GM19043 (cell line): Measurements from ENCODE around the gene CC2D2A.

Experiments used
- ATAC-seq: cut with Tn5 transposase; IDR thresholded peaks from one replicate; pipeline ENCODE4 v1.9.1; 2021; ENCODE audit warnings: low read depth; ENCODE audit not compliant: unreplicated experiment

CC2D2A gene

DNA sequence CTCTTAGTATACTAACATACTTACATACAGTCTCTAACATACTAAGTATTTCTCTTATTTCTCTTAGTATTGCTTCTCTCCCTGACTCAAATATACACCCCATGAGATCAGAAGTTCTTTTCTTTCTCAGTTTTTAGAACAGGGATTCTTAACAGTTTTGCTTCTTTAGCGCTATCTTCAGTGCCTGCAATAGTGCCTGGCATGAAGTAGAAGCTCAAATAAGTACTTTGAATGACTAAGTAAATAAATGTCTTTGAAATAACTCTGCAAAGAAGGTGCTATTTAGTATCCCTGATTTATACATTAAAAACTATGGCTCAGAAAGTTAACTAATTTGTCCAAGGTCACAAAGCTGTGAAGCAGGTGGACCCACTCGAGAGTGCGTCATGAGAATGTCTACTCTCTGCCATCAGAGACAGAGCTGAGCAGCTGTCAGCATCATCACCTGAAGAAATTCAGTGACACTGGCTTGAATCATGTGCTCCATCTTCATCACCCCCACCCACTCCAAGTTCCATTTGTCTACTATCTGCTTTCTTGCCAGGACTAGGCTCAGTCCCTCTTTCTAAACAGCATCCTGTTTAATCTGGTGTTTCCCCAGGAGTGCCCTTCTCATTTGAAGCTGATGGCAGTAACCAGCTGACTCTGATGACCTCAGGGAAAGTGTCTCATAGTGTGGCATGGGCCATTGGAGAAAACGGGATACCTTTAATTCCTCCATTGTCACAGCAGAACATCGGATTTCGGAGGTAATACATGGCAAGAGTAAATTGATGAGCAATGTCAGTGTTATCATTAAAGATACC, 83.1 kb downstream of the CC2D2A start:
- ATAC-seq = no peak

DNA sequence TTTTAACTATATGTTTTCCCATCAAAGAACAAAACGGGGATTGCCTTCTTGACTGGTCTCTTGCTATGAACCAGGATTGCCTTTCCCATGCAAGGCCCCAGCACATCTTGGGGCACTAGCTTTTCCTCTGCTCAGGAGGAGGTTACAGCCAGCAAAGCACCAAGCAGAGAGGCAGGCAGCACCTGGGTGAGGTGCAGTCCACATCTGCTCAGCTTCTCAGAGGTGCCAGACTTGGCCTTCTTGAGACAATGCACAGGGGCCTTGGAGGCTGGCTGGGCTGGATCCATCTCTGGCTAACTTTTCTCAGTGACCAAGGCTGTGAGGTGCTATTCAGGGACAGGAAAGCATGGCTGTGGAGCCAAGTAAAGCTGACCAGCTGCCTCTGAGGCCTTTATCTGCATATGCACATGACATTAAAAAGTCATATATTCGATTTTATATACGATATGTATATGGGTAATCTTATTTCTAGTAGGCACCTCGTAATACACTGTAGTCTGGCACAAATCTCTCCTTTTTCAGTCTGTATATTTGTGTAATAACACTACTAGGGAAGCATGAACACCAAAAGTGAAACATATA, 86.9 kb downstream of the CC2D2A start:
- ATAC-seq = no peak

DNA sequence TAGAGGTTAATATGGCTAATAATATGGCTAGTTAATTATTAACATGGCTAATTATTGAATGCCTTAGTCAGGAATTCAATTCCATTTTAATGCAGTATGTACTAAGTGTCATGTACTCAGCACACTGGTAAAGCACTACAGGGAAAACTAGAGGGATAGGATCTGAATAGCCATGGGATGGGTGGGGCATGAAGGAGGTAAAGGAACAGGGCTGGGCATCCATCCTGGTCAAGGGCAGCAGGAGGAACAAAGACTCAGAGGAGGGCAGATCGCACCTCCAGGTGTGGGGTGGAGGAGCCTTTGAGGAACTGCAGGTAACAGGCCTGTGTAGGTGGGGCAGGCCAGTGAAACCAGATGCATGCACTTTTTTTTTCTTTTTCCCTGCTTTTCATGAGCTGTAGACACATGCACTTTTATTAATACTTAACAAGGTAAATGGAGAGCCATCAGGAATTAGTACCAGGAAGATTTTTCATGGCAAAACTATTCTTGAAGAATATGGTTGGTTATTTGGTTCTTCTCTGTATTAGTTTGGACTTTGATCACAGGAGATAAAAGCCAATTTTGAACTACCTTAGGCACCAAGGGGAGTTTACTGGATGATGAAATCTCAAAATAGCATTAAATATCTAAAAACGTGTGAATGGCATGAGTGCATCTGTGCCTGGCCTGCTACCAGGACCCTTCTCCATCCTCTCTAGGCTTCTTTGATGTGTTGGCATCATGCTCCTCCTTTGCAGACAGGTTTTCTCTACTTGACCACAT, 88.3 kb downstream of the CC2D2A start:
- no peak for ATAC-seq

DNA sequence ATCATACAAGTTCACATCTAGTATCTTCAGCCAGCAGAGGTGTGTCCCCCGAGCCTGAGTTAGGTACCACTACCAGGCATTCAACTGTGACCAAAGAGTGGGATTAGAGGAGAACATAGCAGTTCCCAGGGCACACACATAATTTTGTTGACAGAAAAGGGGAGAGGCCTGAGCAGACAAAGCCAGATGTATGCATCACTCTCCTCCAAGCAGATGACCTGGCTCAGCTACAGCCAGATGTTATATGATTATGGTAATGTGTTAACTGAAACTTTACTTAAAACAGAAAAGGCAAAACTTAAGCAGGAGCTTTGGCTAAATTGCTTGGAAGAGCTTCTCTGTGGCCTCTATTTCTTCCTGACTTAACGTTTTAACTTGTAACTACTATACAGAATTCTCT, 88.9 kb downstream of the CC2D2A start:
- ATAC-seq = no peak

DNA sequence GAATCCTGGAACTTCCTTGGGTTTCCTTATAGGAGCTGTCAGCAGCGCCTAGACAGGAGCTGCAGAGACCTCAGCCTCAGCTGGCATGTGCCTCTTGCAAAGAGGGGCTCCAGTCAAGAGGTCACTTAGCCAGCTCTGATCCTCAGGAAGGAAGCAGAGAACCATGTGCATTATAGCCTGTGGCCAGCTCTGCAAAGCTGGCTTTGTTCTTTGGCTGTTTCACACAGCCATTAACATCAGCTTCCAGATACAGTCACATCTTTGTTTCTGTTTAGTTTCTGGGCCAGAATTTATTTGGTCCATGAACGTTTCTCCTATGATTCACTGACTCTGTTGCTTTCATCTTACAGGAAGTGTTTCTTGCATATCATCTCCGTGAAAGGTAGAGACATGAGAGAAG, 92.4 kb downstream of the CC2D2A start:
- no peak for ATAC-seq

DNA sequence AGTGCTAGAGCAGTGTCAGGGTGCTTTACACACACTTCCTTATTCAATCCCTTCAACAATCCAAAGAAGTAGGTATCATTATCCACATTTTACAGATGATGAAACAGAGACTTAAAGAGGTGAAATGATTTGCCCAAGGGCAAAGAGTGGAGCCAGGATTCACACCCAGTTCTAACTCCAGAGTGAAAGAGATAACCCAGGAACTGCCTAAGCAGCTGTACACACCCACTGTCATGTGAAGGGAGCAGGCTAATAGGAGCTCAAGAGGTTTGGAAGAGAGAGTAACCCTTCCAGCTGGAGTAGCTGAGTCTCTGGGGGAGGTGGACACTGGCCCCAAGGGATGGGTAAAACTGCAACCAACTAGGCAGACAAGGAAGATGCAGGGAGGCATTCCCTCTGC, 92.9 kb downstream of the CC2D2A start:
- no peak for ATAC-seq

DNA sequence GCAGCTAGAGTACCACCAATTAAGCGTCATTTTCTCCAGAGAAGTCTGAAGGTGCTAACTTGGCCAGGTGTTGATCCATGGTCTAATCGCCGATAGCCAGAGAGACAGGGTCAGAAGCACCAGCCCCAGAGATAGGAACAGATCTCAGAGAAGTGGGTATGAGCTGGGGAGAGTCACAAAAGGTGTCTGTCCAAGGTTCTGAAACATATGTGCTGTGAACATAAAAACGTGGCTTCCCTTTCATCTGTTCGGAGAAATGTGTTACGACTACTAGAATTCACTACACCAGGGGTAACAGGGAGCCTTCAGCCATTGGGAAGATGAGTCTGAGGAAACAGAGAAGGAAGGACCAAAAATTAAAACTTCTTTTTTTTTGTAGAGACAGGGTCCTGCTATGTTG, 94.2 kb downstream of the CC2D2A start:
- ATAC-seq = no peak

DNA sequence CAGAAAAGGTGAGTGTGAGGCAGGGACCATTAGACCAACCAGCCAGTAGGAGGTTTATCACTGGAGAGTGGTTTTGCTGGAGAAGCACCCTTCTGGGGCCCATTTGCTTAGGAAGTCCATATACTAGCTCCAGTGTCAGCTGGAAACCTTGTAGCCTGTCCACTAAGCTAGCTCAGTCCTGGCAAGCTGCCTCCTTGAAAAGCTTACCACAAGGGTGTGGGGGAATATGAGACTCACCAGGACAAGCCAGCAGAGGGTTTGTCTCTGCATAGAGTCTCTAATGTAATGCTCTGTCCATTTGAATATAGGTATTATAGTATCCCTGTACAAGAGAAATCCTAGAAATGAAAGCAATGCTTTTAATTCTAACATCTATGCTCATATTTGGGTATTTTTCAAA, 99.1 kb downstream of the CC2D2A start:
- ATAC-seq = no peak

DNA sequence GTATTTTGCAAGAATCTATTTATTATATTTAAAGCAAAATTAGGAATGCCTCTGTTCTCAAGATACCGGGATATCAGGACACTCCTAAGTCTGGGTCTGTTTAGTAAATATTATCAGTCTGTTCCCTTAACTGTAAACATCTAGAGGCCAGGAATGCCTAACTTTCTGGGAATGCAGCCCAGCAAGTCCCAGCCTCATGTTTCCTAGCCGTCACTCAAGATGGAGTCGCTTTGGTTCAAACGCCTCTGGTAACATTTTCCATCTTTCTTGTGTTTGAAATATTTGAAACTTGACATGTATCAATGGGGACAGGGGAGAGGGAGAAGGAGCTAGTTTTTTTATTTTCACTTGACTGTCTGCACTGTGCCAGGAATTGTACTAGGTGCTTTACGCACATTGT, 100.1 kb downstream of the CC2D2A start:
- ATAC-seq = no peak

DNA sequence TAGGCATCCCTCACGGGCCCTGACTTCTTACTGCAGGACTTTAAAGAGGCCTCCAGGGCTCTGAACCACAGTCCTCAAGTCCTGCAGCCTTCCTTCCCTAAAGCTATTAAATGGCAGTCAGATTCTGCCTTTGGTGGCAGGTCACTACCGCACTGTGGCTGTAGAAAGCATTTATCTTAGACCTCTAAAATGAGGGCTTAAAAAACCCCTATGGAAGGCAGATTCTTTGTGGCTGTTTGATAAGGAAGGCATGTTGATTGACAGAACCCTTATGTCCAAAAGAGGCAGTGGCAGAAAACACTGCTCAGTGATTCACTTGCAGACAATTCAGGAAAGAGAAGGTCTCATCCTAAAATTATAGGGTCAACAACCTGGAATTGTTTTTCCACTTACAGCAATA, 106.3 kb downstream of the CC2D2A start:
- ATAC-seq = no peak

DNA sequence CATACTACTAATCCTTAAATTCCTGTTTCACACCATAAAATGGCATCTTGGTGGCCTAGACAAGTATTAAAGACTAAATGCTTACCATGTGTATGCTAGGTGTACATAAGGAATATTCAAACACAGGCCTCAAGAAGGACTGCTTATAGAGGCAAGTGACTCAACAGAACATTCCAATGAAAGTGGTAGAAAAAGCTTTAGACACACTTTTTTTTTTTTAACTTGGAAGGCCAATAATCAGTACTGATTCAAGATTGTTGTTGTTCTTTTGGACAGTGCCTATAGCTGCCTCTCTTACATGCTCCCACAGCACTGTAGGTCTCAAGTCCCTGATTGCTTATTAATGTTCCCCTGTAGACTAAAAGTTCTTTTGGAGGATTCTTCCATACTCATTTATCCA, 107.8 kb downstream of the CC2D2A start:
- ATAC-seq = no peak

DNA sequence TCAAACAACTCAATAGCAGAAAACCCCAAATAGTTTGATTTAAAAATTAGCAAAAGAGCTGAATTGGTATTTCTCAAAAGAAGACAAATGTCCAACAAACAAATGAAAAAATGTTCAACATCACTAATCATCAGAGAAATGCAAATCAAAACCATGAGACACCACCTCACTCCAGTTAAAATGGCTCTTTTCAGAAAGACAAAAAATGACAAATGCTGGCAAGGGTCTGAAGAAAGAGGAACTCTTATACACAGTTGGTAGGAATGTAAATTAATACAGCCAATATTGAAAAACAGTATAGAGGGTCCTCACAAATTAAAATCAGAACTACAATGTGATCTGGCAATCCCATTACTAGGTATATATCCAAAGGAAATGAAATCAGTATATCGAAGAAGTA, 115.1 kb downstream of the CC2D2A start:
- ATAC-seq = no peak

DNA sequence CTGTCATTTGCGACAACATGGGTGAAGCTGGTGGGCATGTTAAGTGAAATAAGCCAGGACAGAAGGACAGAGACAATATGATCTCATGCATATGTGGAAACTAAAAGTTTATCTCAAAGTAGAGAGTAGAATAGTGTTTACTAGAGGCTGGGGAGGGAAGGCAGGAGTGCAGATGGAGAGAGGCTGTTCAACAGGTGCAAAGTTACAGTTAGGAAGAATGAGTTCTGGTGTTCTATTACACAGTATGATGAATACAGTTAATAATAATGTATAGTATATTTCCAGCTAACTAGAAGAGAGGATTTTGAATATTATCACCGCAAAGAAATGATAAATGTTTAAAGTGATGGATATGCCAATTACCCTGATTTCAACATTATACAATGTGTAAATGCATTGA, 115.6 kb downstream of the CC2D2A start:
- no peak for ATAC-seq

DNA sequence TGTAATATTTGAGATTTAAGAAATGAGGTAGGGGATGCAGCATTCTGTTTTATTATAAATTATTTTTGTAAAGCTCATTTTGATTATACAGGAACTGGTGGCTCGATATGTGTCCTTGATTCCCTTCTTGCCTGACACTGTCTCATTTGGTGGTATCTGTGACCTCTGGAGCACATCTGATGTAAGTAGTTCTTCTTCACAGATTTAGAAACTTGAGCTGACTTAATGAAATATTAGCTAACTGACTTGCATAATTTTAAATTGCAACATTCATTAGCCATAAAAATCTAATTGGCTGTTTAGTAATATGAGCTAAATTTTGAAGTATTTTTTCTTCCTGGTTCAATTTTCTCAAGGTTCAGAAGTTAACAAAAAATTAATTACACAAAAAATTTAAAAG, 116.4 kb downstream of the CC2D2A start:
- ATAC-seq = no peak

DNA sequence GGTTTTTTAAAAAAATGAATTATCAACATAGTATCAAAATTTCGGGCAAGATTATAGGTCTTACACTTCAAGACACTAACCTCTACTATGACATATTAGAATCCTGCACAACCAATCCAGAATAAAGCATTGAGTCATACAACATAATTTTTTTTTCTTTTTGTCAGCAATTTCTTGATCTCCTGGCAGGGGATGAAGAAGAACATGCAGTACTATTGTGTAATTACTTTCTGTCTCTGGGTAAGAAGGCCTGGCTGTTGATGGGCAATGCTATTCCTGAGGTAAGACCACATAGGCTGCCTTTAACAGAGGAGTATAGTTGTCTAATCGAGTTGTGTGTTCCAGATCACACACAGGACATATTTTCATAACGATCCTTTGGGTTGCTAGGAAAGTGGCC, 118.0 kb downstream of the CC2D2A start:
- no peak for ATAC-seq

DNA sequence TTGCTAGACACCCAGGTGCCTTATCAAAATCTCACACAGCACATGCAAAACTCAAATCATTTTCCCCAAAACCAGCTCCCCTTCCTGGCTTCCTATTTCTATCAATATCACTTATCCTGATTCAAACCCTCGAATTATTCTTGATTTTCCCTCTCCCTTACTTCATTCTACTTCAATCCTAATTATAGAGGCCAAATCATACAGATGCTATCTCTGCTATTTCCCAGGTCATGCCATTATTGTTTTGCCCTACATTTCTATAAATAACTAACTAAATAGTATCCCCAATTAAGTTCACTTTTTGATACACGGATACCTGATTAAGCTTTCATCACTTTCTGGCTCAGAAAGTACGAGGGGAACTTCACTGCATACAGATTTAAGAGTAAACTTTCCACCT, 123.1 kb downstream of the CC2D2A start:
- ATAC-seq = no peak

DNA sequence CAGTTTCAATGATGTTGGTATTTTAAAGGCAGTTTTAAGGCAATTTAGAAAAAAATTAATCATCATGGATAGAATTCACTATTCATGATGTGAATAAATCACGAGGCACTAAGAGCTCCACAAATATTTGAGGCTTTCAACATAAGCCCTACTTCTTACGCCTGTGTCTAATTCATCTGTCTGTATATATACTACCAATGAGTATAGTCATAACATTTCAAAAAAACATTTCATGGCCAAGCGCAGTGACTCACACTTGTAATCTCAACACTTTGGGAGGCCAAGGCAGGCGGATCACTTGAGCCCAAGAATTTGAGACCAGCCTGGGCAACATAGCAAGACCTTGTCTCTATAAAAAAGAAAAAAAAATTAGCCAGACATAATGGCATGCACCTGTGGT, 129.0 kb downstream of the CC2D2A start:
- no peak for ATAC-seq

DNA sequence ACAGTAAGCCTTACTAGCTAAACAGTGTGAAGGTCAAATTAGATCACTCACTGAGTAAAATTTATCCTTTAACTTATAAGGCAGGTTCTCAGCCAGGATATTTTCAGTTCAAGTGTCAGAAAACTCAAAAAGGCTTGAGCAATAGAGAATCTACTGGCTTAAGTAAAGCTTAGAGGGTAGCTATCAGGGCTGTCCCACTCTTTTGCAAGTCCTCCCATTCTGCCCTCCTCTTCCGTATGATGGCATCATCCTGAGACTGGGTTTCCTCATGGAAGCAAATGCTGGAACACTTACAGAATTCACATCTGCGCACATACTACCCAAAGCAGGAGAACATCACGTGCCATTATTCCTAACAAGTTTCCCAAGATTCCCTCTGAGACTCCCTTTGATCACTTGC, 130.5 kb downstream of the CC2D2A start:
- no peak for ATAC-seq

DNA sequence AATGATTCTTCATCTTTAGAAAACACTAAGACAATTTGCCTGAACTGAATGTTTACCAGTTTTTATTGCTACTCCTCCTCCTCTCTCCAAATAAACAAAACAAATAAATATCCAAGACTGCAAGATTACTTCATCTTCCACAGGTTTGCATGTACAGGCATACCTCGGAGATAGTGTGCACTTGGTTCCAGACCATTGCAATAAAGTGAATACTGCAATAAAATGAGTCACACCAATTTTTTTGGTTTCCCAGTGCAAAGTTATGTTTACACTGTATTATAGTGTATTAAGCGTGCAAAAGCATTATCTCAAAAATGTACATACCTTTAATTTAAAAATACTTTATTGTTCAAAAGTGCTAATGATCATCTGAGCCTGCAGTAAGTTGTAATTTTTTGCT, 132.2 kb downstream of the CC2D2A start:
- ATAC-seq = no peak

DNA sequence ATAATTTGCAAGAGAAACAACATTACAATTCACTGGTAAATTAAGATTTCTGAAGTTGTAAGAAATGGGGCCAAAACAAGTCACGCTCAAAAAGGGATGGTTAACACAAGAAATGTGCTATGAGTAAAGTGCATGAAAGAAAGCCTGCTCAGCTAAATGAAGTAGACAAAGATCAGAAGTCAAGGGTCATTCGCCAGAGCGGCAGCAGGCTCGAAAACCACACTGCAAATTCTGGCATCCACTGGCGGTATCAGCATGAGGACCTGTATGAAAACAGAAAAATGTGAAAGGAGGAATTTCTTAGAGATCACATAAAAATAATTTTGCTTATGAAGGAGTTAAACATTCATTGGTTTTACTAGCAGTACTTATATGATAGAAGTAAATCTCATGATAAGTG, 135.9 kb downstream of the CC2D2A start:
- no peak for ATAC-seq

DNA sequence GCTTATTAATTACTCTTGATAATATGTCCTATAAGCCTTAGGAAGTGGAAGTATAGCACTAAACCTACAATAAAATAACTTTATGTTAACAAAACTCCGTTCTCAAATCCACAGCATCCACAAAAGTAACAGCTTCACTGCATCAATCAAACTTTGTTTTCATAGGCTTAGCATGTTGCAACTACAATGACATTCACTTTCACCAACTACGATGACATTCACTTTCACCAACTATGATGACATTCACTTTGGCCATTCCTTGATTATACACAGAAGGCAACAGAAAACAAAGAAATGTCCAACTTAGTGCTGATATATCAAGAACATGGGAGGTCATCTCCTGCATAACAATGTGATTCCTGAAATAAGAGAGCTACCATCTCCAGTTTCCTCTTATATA, 141.2 kb downstream of the CC2D2A start:
- no peak for ATAC-seq

DNA sequence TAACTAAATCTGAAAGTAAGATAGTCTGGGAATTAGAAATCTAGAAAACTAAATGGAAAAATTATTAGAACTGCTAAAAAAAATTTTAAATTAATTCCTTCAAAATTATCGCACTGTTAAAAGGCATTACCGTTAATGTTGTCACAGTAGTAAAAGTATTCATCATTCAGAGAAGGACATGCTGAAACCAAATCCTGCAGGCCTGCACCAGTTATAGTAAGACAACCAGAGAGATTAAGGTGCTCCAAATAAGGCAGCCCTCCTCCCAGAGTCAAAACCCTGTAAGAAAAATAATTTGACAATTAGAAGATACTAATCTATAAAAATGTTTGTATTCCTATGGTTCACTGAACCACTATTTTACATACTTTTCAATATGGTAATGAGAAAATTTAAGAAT, 142.5 kb downstream of the CC2D2A start:
- no peak for ATAC-seq
